ENCODE data around the gene CCDC24.

DNA sequence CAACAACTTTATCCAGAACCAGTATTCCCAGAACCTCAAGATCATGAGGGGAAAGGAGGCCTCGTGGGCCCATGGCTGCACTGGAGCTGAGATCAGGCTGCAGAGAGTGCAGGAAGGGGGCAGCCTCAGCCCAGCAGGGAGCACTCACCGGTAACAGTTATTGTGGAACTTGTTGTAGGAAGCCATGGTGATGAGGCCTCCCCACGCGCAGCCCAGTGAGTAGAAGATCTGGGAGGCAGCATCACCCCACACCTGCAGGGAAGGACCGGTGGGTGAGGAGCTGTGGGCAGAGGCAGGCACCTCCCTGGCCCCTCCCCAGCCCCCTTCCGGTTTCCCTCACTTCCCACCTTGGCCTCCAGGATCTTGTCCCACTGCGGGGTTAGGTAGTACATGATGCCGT lies 10.8 kb downstream of the CCDC24 start:
- TF ChIP-seq, protein P1, sequence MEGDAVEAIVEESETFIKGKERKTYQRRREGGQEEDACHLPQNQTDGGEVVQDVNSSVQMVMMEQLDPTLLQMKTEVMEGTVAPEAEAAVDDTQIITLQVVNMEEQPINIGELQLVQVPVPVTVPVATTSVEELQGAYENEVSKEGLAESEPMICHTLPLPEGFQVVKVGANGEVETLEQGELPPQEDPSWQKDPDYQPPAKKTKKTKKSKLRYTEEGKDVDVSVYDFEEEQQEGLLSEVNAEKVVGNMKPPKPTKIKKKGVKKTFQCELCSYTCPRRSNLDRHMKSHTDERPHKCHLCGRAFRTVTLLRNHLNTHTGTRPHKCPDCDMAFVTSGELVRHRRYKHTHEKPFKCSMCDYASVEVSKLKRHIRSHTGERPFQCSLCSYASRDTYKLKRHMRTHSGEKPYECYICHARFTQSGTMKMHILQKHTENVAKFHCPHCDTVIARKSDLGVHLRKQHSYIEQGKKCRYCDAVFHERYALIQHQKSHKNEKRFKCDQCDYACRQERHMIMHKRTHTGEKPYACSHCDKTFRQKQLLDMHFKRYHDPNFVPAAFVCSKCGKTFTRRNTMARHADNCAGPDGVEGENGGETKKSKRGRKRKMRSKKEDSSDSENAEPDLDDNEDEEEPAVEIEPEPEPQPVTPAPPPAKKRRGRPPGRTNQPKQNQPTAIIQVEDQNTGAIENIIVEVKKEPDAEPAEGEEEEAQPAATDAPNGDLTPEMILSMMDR (IDR thresholded peaks at IDR 0.05), result no peak
- no peak for TF ChIP-seq POLR2A (IDR thresholded peaks at IDR 0.05)
